MCF 10A (cell line): Measurements from ENCODE around the gene ABR. TPM values are rescaled to one million over a fixed set of nuclear protein-coding genes. Genes with fewer than 3 reads are reported as not detected.

Experiments used
- BruUV-seq: library from RNA; stranded (reverse); fragments of 400-500 nt; replicated peaks from 2 replicates; lab custom pipeline; 2021; lab: Mats Ljungman, UMichigan
- CTCF ChIA-PET: fragments of 300-600 bp; sonication (Branson Sonifier 250); formaldehyde crosslinking; extraction: SDS; loops from one replicate; lab custom pipeline; 2021; ENCODE audit warnings: antibody characterized with exemption, inconsistent platforms; lab: Yijun Ruan, JAX
- POLR2A ChIA-PET: fragments of 300-600, 350-650 bp; sonication (Branson Sonifier 250); formaldehyde crosslinking; extraction: SDS; loops from one replicate; lab custom pipeline; 2020; ENCODE audit warnings: antibody characterized with exemption, inconsistent platforms; lab: Yijun Ruan, JAX
- DNase-seq: peaks from one replicate; pipeline ENCODE4 v3.0.0-alpha.2; 2018; ENCODE audit not compliant: unreplicated experiment
- H3K27ac Mint-ChIP-seq: one replicate; pipeline ENCODE4 v1.8.0; 2022; ENCODE audit warnings: mild to moderate bottlenecking, low read depth, mixed read lengths; ENCODE audit not compliant: unreplicated experiment
- H3K27me3 Mint-ChIP-seq: one replicate; pipeline ENCODE4 v1.8.0; 2022; ENCODE audit warnings: mixed read lengths; ENCODE audit not compliant: insufficient read depth, unreplicated experiment
- H3K36me3 Mint-ChIP-seq: one replicate; pipeline ENCODE4 v1.8.0; 2022; ENCODE audit warnings: mild to moderate bottlenecking, moderate library complexity, mixed read lengths; ENCODE audit not compliant: insufficient read depth, unreplicated experiment
- H3K4me1 Mint-ChIP-seq: one replicate; pipeline ENCODE4 v1.8.0; 2022; ENCODE audit warnings: mixed read lengths; ENCODE audit not compliant: insufficient read depth, unreplicated experiment
- H3K4me3 Mint-ChIP-seq: one replicate; pipeline ENCODE4 v1.8.0; 2022; ENCODE audit warnings: mild to moderate bottlenecking, moderate library complexity, mixed read lengths; ENCODE audit not compliant: unreplicated experiment
- H3K9me3 Mint-ChIP-seq: one replicate; pipeline ENCODE4 v1.8.0; 2022; ENCODE audit warnings: mixed read lengths; ENCODE audit not compliant: unreplicated experiment
- intact Hi-C: fragments of 100-400 bp; cut with micrococcal nuclease; formaldehyde crosslinking; loops from 2 replicates; pipeline ENCODE4 v1.14.1; 2022
- total RNA-seq: library from RNA; stranded (reverse); gene quantifications from 2 replicates; pipeline ENCODE4 v1.2.3, GENCODE V29; 2022
- TF ChIP-seq, protein P1 (sequence below): fragments of 200-600 bp; IDR thresholded peaks from one replicate; pipeline ENCODE4 v1.8.0; 2022; ENCODE audit warnings: antibody characterized with exemption, mild to moderate bottlenecking; ENCODE audit not compliant: unreplicated experiment

Gene ABR
- total RNA-seq, 1 experiment from 2014 or later = 44.7 TPM

DNA sequence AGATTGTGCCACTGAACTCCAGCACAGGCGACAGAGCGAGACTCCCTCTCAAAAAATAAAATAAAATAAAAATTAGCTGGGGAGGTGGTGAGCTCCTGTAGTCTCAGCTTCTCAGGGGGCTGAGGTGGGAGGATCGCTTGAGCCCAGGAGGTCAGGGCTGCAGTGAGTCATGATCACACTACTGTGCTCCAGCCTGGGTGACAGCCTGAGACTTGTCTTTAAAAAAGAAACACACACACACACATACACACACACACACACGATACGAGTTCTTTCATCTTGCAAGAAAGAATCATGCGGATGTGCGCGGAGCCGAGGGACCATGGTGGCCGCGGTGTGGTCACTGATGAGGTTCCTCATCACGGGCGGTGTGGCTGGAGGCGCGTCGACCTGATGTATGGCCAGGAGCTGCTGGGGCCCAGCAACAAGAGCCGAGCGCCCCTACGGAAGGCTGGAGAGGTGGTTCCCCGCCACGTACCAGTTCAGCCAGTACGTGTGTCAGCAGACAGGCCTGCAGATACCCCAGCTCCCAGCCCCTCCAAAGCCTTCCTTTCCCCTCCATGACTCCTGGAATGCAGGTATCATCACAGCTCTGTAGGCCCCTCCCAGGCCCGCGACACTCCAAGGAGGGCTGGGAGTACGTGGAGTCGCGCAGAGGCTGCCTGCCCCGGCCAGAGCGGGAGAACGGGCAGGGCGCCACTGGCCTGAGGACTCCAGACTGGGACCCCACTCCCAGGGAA is 220.9 kb downstream of the ABR start:
- H3K9me3 Mint-ChIP-seq = no peaks in the 10 kb centered on the region
- TF ChIP-seq, protein P1, sequence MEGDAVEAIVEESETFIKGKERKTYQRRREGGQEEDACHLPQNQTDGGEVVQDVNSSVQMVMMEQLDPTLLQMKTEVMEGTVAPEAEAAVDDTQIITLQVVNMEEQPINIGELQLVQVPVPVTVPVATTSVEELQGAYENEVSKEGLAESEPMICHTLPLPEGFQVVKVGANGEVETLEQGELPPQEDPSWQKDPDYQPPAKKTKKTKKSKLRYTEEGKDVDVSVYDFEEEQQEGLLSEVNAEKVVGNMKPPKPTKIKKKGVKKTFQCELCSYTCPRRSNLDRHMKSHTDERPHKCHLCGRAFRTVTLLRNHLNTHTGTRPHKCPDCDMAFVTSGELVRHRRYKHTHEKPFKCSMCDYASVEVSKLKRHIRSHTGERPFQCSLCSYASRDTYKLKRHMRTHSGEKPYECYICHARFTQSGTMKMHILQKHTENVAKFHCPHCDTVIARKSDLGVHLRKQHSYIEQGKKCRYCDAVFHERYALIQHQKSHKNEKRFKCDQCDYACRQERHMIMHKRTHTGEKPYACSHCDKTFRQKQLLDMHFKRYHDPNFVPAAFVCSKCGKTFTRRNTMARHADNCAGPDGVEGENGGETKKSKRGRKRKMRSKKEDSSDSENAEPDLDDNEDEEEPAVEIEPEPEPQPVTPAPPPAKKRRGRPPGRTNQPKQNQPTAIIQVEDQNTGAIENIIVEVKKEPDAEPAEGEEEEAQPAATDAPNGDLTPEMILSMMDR = no peak
- peaks cover 14% of the 10 kb centered on the region for H3K36me3 Mint-ChIP-seq
- DNase-seq = no peak
- ChIA-PET POLR2A (interaction anchor here (0.7 to 4.3 kb wide), 3 partner anchors 14 to 548 kb away, joined by 3 to 22 read pairs (median 4); a partner anchor contains a TSS), CTCF (interaction anchor here (0.6 to 1.0 kb wide), 4 partner anchors 21 to 105 kb away, joined by 3 to 4 read pairs (median 3); no protein-coding TSS in a partner anchor)
- peaks cover 6% of the 10 kb centered on the region for H3K4me1 Mint-ChIP-seq
- no peak overlapping the region for H3K27ac Mint-ChIP-seq
- no peak overlapping the region for H3K4me3 Mint-ChIP-seq
- no peaks in the 10 kb centered on the region for H3K27me3 Mint-ChIP-seq
- intact Hi-C loops = no loop called here
- BruUV-seq = no TSS peak

DNA sequence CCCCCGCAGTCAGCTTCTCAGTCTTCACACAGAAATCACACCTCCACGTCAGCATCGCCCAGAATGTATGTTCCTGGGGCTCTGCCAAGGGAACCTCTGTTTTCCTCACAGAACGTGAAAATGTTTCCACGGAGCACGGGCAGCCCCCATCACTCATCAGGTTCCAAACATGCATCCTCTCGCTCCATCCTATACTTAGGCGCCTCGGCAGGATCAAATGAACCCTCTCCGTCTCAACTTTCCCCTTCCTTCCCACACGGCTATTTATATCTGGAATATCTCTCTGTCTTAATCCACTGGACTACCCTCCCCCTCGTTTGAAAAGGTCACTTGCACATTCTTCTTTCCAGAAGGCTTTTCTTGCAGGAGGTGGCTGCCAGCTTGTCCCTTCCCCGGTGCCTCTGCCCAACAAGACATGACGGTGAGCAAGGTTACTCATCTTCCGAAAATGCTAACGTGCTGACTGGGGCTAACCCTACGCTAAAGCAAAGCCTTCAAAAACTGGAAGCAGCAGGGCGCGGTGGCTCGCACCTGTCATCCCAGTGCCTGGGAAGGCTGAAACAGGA is 221.8 kb downstream of the ABR start:
- ChIA-PET CTCF (interaction anchor here (0.6 to 1.0 kb wide), 3 partner anchors 38 to 104 kb away, joined by 3 read pairs; no protein-coding TSS in a partner anchor), POLR2A (interaction anchor here (0.7 to 4.3 kb wide), 5 partner anchors 15 to 547 kb away, joined by 3 to 22 read pairs (median 4); a partner anchor contains a TSS)
- Mint-ChIP-seq H3K4me3 (no peak overlapping the region), H3K9me3 (no peaks in the 10 kb centered on the region), H3K27me3 (no peaks in the 10 kb centered on the region), H3K27ac (no peak overlapping the region), H3K36me3 (peaks cover 16% of the 10 kb centered on the region), H3K4me1 (peaks cover 6% of the 10 kb centered on the region)
- intact Hi-C loops = no loop called here
- BruUV-seq = no TSS peak
- no peak for DNase-seq
- TF ChIP-seq, protein P1 = no peak

DNA sequence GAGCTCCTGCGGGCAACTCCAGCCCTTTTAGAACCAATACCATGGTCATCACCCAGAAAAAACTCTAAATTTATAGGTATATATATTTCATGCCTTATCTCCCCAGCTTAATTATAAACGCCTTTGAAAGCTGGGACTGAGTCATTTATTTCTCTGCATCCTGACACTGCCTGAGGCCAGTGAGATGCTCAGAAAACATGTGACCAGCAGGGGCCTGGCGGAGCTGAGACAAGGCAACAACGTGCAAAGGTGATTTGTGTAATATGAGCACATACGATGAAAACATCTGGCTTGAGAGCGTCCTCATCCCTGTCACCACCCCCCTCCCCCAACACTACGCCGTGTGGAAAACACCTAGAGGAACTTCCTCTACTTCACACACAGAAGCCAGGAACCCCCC is 222.9 kb downstream of the ABR start:
- H3K27me3 Mint-ChIP-seq = no peaks in the 10 kb centered on the region
- no peaks in the 10 kb centered on the region for H3K9me3 Mint-ChIP-seq
- ChIA-PET POLR2A (interaction anchor here (0.7 to 4.3 kb wide), 13 partner anchors 9 to 77 kb away, joined by 3 to 22 read pairs (median 4); partner anchors contain the start of gene NXN), CTCF (interaction anchor here (0.6 to 1.1 kb wide), 2 partner anchors 29 to 229 kb away, joined by 3 read pairs; no protein-coding TSS in a partner anchor)
- no TSS peak for BruUV-seq
- peak overlapping the region; percentile 35 for H3K27ac Mint-ChIP-seq
- peak; percentile 76 for DNase-seq
- H3K36me3 Mint-ChIP-seq = peaks cover 20% of the 10 kb centered on the region
- TF ChIP-seq, protein P1 = no peak
- intact Hi-C loops = no loop called here
- peaks cover 6% of the 10 kb centered on the region for H3K4me1 Mint-ChIP-seq
- no peak overlapping the region for H3K4me3 Mint-ChIP-seq
